Activated B cell treated with CpG ODN at 0.5 μM for 24 hours (primary cell): Measurements from ENCODE around the gene MYCL. TPM values are rescaled to one million over a fixed set of nuclear protein-coding genes. Genes with fewer than 3 reads are reported as not detected.

Source experiments
- ATAC-seq: fragments of 200-7000 bp; cut with Tn5 transposase; one replicate; pipeline ENCODE4 v1.10.0; 2021; ENCODE audit warnings: low read depth, mild to moderate bottlenecking, moderate library complexity
- CTCF ChIA-PET: fragments of 350-600 bp; sonication (Branson Sonifier 250); formaldehyde crosslinking; loops from one replicate; lab custom pipeline; 2021; ENCODE audit warnings: antibody characterized with exemption; lab: Charles Lee
- POLR2A ChIA-PET: fragments of 350-600 bp; sonication (Branson Sonifier 250); formaldehyde crosslinking; loops from one replicate; lab custom pipeline; 2021; ENCODE audit warnings: antibody characterized with exemption; lab: Charles Lee
- DNase-seq: peaks from one replicate; pipeline ENCODE4 v3.0.0; 2022
- H3K27ac Mint-ChIP-seq: one replicate; pipeline ENCODE4 v1.8.0; 2020; ENCODE audit warnings: mixed read lengths
- H3K27me3 Mint-ChIP-seq: one replicate; pipeline ENCODE4 v1.8.0; 2021; ENCODE audit warnings: mixed read lengths
- H3K36me3 Mint-ChIP-seq: one replicate; pipeline ENCODE4 v1.8.0; 2021; ENCODE audit warnings: low read depth, mixed read lengths
- H3K4me1 Mint-ChIP-seq: one replicate; pipeline ENCODE4 v1.8.0; 2021; ENCODE audit warnings: mixed read lengths
- H3K4me3 Mint-ChIP-seq: one replicate; pipeline ENCODE4 v1.8.0; 2020; ENCODE audit warnings: mild to moderate bottlenecking, mixed read lengths
- H3K9me3 Mint-ChIP-seq: one replicate; pipeline ENCODE4 v1.8.0; 2020; ENCODE audit warnings: mixed read lengths
- intact Hi-C: fragments of 100-400 bp; cut with micrococcal nuclease; formaldehyde crosslinking; loops from one replicate; pipeline ENCODE4 v1.15.1; 2024
- total RNA-seq: library from RNA; stranded (reverse); gene quantifications from 2 replicates; pipeline ENCODE4 v1.2.3, GENCODE V29; 2022
- TF ChIP-seq, protein P1 (sequence below): fragments of 200-600 bp; IDR thresholded peaks from one replicate; pipeline ENCODE4 v1.8.0; 2022; ENCODE audit warnings: antibody characterized with exemption, mild to moderate bottlenecking

MYCL gene
- total RNA-seq, 1 donor from 2014 or later, result 0.29 TPM

- POLR2A ChIA-PET, result interaction anchor here (0.6 kb wide), 1 partner anchor 16 kb away, joined by 5 read pairs; no protein-coding TSS in a partner anchor
- peaks cover 47% of the 10 kb centered on the region for H3K27me3 Mint-ChIP-seq
- no peak for ATAC-seq
- H3K4me3 Mint-ChIP-seq, result peak overlapping the region; percentile 71
- no peaks in the 10 kb centered on the region for H3K9me3 Mint-ChIP-seq
- no peaks in the 10 kb centered on the region for H3K36me3 Mint-ChIP-seq
- H3K27ac Mint-ChIP-seq, result no peak overlapping the region
- peak; percentile 27 for DNase-seq
- TF ChIP-seq, protein P1, sequence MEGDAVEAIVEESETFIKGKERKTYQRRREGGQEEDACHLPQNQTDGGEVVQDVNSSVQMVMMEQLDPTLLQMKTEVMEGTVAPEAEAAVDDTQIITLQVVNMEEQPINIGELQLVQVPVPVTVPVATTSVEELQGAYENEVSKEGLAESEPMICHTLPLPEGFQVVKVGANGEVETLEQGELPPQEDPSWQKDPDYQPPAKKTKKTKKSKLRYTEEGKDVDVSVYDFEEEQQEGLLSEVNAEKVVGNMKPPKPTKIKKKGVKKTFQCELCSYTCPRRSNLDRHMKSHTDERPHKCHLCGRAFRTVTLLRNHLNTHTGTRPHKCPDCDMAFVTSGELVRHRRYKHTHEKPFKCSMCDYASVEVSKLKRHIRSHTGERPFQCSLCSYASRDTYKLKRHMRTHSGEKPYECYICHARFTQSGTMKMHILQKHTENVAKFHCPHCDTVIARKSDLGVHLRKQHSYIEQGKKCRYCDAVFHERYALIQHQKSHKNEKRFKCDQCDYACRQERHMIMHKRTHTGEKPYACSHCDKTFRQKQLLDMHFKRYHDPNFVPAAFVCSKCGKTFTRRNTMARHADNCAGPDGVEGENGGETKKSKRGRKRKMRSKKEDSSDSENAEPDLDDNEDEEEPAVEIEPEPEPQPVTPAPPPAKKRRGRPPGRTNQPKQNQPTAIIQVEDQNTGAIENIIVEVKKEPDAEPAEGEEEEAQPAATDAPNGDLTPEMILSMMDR, result no peak
- H3K4me1 Mint-ChIP-seq, result peaks cover 6% of the 10 kb centered on the region
- intact Hi-C loops, result loop anchor here (5.0 kb wide), 2 partner anchors 131 to 294 kb away; no protein-coding TSS in a partner anchor
- CTCF ChIA-PET, result interaction anchor here (0.9 to 2.4 kb wide), 3 partner anchors 70 to 83 kb away, joined by 3 to 12 read pairs (median 5); no protein-coding TSS in a partner anchor
Measured at GRCh38 chr1:39900662-39901463, 854 bp downstream of the MYCL start.

DNA sequence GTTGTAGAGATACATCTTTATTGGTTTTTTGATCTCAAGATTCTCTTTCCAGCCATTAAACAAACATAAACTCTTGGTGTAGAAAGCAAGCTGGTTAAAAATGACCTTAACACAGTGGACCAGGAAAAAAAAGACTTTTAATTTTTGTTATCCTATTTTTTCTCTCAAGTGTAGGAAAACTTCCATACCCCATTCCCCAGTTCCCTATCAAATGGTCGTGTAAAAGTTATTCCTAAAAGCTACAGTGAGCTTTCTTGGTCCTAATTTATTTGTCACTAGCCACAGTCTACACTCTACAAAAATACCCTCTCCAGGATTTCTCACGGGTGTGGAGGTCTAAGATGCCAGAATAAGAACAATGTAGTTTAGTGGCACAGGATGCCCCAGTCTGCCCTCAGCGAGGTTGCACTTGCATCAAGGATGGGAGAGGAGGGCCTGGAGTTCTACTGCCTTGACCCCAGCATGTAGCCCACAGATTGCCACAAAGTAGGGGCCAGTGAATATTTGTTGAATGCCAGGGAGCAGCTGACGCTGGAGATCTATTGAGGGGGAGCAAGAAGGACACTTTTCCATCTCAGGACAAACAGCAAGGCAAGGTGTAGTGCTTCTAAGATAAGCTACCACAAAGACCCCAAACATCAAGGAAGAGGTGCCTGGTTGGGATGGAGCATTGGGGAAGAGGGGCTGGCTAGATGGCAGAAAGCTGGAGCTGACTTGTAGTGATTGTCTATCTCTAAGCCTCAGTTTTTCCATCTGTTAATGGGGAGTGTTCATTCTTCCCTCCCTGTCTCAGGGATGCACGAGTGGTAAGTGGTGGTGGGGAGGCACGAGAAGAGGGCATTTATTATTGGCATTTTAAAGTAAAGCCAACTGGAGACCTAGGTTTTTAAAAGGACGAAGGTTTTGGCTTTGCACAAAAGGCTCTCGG lies 1.8 kb downstream of the MYCL start:
- ChIA-PET CTCF (interaction anchor here (1.3 kb wide), 2 partner anchors 19 to 82 kb away, joined by 3 to 5 read pairs; no protein-coding TSS in a partner anchor), POLR2A (no interaction called here)
- Mint-ChIP-seq H3K36me3 (no peaks in the 10 kb centered on the region), H3K27me3 (peaks cover 44% of the 10 kb centered on the region), H3K4me1 (peaks cover 6% of the 10 kb centered on the region), H3K9me3 (no peaks in the 10 kb centered on the region), H3K27ac (no peak overlapping the region), H3K4me3 (peak overlapping the region; percentile 45)
- no peak for DNase-seq
- intact Hi-C loops, result loop anchor here (5.0 kb wide), 2 partner anchors 132 to 293 kb away; no protein-coding TSS in a partner anchor
- no peak for ATAC-seq
- TF ChIP-seq, protein P1, result no peak

DNA sequence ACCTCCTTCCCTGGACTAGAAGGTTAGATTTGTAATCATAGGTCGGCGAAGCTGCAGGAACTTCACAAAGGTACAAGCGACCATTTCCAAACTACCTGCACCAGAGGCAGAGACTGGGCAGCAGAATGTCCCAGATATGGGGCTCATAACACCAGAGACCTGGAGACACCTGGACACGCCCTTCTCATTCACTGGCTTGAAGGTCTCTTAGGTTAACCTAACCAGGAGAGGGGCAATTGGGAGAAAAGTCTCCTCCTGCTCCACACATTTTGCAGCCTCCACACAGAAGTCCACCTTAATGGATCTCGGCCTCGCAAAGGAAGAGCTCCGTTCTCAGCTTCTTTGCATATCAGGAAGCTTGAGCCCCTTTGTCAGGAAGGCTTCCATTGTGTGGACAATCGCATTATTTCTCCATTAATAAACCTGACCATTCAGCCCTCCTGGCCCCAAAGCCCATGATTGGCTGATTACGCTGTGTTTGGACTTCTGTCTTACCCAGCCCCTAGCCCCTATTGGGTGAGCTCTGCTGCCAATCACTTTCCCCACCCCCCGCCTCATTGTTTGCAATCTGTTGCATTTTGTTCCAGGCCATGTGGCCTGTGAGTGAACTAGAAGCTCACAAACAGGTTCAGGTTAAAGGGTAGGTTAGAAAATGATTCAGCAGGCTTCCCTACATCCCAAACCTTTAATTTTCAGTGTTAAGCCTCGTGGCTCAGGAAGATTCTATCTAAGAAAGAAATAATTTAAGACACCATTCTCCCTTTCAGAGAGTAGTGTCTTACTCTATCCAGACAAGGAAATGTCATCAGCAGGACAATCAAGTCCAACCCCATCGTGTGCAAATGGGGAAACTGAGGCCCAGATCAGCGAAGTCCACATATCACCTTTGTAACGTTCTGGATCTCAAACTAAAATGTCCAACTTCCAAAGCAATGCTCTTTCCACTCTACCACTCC lies 2.8 kb downstream of the MYCL start:
- POLR2A ChIA-PET, result interaction anchor here (0.6 to 1.2 kb wide), 2 partner anchors 18 to 164 kb away, joined by 3 to 9 read pairs; no protein-coding TSS in a partner anchor
- H3K27me3 Mint-ChIP-seq, result peaks cover 41% of the 10 kb centered on the region
- no peak overlapping the region for H3K27ac Mint-ChIP-seq
- H3K4me3 Mint-ChIP-seq, result no peak overlapping the region
- CTCF ChIA-PET, result interaction anchor here (0.6 to 1.3 kb wide), 4 partner anchors 16 to 81 kb away, joined by 3 to 5 read pairs (median 3); no protein-coding TSS in a partner anchor
- TF ChIP-seq, protein P1, result no peak
- H3K36me3 Mint-ChIP-seq, result no peaks in the 10 kb centered on the region
- H3K4me1 Mint-ChIP-seq, result peaks cover 6% of the 10 kb centered on the region
- intact Hi-C loops, result no loop called here
- no peak for DNase-seq
- no peak for ATAC-seq
- no peaks in the 10 kb centered on the region for H3K9me3 Mint-ChIP-seq

GRCh38 chr1:39898191-39898590 lies 3.5 kb downstream of the MYCL start:
- DNase-seq, result no peak
- ChIA-PET POLR2A (interaction anchor here (0.6 to 1.2 kb wide), 2 partner anchors 18 to 165 kb away, joined by 3 to 9 read pairs; no protein-coding TSS in a partner anchor), CTCF (interaction anchor here (0.6 to 1.3 kb wide), 3 partner anchors 17 to 80 kb away, joined by 3 to 4 read pairs (median 3); no protein-coding TSS in a partner anchor)
- TF ChIP-seq, protein P1, result no peak
- H3K27ac Mint-ChIP-seq, result no peak overlapping the region
- no peak overlapping the region for H3K4me3 Mint-ChIP-seq
- no peak for ATAC-seq
- intact Hi-C loops, result no loop called here
- peaks cover 36% of the 10 kb centered on the region for H3K27me3 Mint-ChIP-seq
- no peaks in the 10 kb centered on the region for H3K9me3 Mint-ChIP-seq
- H3K4me1 Mint-ChIP-seq, result peaks cover 6% of the 10 kb centered on the region
- no peaks in the 10 kb centered on the region for H3K36me3 Mint-ChIP-seq
